GM12878 (cell line): ENCODE results near the gene PPBP. TPM values are rescaled to one million over a fixed set of nuclear protein-coding genes. Genes with fewer than 3 reads are reported as not detected.

Experiments used
- ATAC-seq: fragments of 200-7000 bp; cut with Tn5 transposase; 3 replicates; pipeline ENCODE4 v1.9.1; 2020; ENCODE audit warnings: mild to moderate bottlenecking, moderate library complexity
- BruUV-seq: library from RNA; stranded (reverse); fragments of 400-500 nt; replicated peaks from 2 replicates; lab custom pipeline; 2021; lab: Mats Ljungman, UMichigan
- CTCF ChIA-PET: fragments of 300-600 bp; sonication (Branson Sonifier 250); formaldehyde crosslinking; extraction: SDS; loops from one replicate; lab custom pipeline; 2021; ENCODE audit warnings: inconsistent platforms; lab: Yijun Ruan, JAX
- POLR2A ChIA-PET: fragments of 350-600 bp; formaldehyde crosslinking; extraction: SDS; loops from one replicate; lab custom pipeline; 2021; ENCODE audit warnings: inconsistent platforms; lab: Charles Lee
- RAD21 ChIA-PET: fragments of 300-600 bp; sonication (Branson Sonifier 250); formaldehyde crosslinking; loops from one replicate; lab custom pipeline; 2023; ENCODE audit warnings: antibody characterized with exemption; ENCODE audit not compliant: unreplicated experiment; lab: Charles Lee
- SMC1A ChIA-PET: fragments of 300-600 bp; sonication (Branson Sonifier 250); formaldehyde crosslinking; loops from one replicate; lab custom pipeline; 2023; ENCODE audit not compliant: unreplicated experiment, uncharacterized antibody; lab: Charles Lee
- DNase-seq: peaks from one replicate; pipeline ENCODE4 v3.0.0-alpha.2; 2011; ENCODE audit warnings: low read depth, low spot score
- FAIRE-seq: peaks from 3 replicates; lab custom pipeline; 2011; peaks lifted over from hg19 to GRCh38; lab: Jason Lieb, UNC
- H2AFZ ChIP-seq: 2 replicates; pipeline ENCODE4 v1.6.0; 2011; ENCODE audit warnings: low read depth, low read length, control low read depth; ENCODE audit not compliant: control insufficient read depth
- H3K27ac ChIP-seq: 2 replicates; pipeline ENCODE4 v1.5.1; 2011; ENCODE audit warnings: control low read depth; ENCODE audit not compliant: control insufficient read depth, insufficient read depth
- H3K27me3 ChIP-seq, 2 experiments: replicated peaks in 1 of 2; 2 replicates each; pipeline versions ENCODE4 v1.6.0 to v1.6.1; 2011; ENCODE audit warnings: low read length in 1 of 2; ENCODE audit not compliant: control insufficient read depth in 2 of 2, insufficient read depth in 2 of 2
- H3K36me3 ChIP-seq, 2 experiments: 2 replicates each; pipeline ENCODE4 v1.5.1; 2011; ENCODE audit warnings: low read length in 1 of 2; ENCODE audit not compliant: control insufficient read depth in 2 of 2, insufficient read depth in 2 of 2
- H3K4me1 ChIP-seq: 2 replicates; pipeline ENCODE4 v1.6.1; 2011; ENCODE audit warnings: mild to moderate bottlenecking, low read length, moderate library complexity, mixed read lengths; ENCODE audit not compliant: control insufficient read depth, insufficient read depth
- H3K4me2 ChIP-seq: 2 replicates; pipeline ENCODE4 v1.6.0; 2011; ENCODE audit warnings: control low read depth; ENCODE audit not compliant: control insufficient read depth, insufficient read depth
- H3K4me3 ChIP-seq: fragments of 200-600 bp; sonication (generic); 2 replicates; pipeline ENCODE4 v1.5.1; 2016
- H3K79me2 ChIP-seq: 2 replicates; pipeline ENCODE4 v1.6.0; 2011; ENCODE audit warnings: low read length; ENCODE audit not compliant: control insufficient read depth, insufficient read depth
- H3K9ac ChIP-seq: 2 replicates; pipeline ENCODE4 v1.8.0; 2011; ENCODE audit warnings: low read length, control low read depth, mixed read lengths; ENCODE audit not compliant: control insufficient read depth, insufficient read depth
- H3K9me3 ChIP-seq: replicated peaks from 3 replicates; pipeline ENCODE4 v1.5.1; 2011; ENCODE audit warnings: mild to moderate bottlenecking, low read length; ENCODE audit not compliant: control insufficient read depth, insufficient read depth
- H4K20me1 ChIP-seq: 2 replicates; pipeline ENCODE4 v1.6.0; 2011; ENCODE audit not compliant: control insufficient read depth, insufficient read depth
- BCLAF1 ChIP-seq: fragments of 450-650 bp; IDR thresholded peaks from 2 replicates; pipeline ENCODE4 v1.6.1; 2017; ENCODE audit warnings: antibody characterized with exemption, mild to moderate bottlenecking, moderate library complexity
- GATAD2B ChIP-seq: fragments of 450-650 bp; conservative IDR thresholded peaks from 2 replicates; pipeline ENCODE4 v1.6.1; 2017; ENCODE audit warnings: low read depth, mild to moderate bottlenecking, moderate library complexity
- ZNF217 ChIP-seq: fragments of 450-650 bp; IDR thresholded peaks from 2 replicates; pipeline ENCODE4 v1.6.1; 2017; ENCODE audit warnings: antibody characterized with exemption, mild to moderate bottlenecking
- WGBS: methylation state at CpG from one replicate; pipeline ENCODE4 v1.1.6; 2016; ENCODE audit warnings: low lambda C conversion rate; ENCODE audit not compliant: insufficient replicate concordance, insufficient coverage; ENCODE audit errors: missing lambda C conversion rate; 5-methylcytosine and 5-hydroxymethylcytosine counted together
- in situ Hi-C: fragments of 300-500 bp; cut with MboI; formaldehyde crosslinking; loops from 9 replicates; pipeline ENCODE4 v1.14.3; 2018; ENCODE audit warnings: mixed read lengths
- intact Hi-C: fragments of 100-400 bp; cut with micrococcal nuclease; formaldehyde crosslinking; loops from one replicate; pipeline ENCODE4 v1.14.2; 2022; ENCODE audit not compliant: unreplicated experiment
- polyA plus RNA-seq, 11 experiments: library from polyadenylated mRNA; depleted of rRNA in 4 of 11; unstranded in 6 of 11; stranded (reverse) in 5 of 11; fragments of >200 nt; fragmentation: Nextera tagmentation in 4 of 11; fragmentation: Illumina TruSeq in 1 of 11; extraction: Ambion mirVana in 4 of 11; extraction: Trizol in 1 of 11; gene quantifications; 1 replicate in 1 of 11; 2 replicates in 10 of 11; pipeline versions ENCODE4 v1.2.1 to v1.2.3, GENCODE V29; 2011 to 2016; ENCODE audit warnings: inconsistent platforms in 2 of 11, missing spikeins in 2 of 11, low read depth in 1 of 11
- total RNA-seq, 4 experiments: library from RNA; depleted of rRNA in 3 of 4; stranded (reverse); fragments of >200 nt in 3 of 4; fragmentation: Illumina TruSeq in 1 of 4; extraction: Trizol in 1 of 4; gene quantifications; 2 replicates each; pipeline versions ENCODE4 v1.2.1 to v1.2.3, GENCODE V29; 2013 to 2021
- TF ChIP-seq, protein P1 (sequence below): fragments of 450-650 bp; IDR thresholded peaks from 2 replicates; pipeline ENCODE4 v1.6.1; 2018; ENCODE audit warnings: mild to moderate bottlenecking, low read depth, moderate library complexity; ENCODE audit not compliant: partially characterized antibody
- TF ChIP-seq, protein P2 (sequence below): IDR thresholded peaks from 2 replicates; pipeline ENCODE4 v1.6.1; 2012; ENCODE audit warnings: low read depth, low read length, improper control_type of control experiment

PPBP gene
- total and polyA plus RNA-seq, 10 of the 15 experiments (the other 5 are each of a cell fraction or from before 2014, with no cell fraction given) = not detected

- in situ Hi-C loops (no loop called here), intact Hi-C loops (no loop called here)
- Histone ChIP-seq H3K36me3 (no peaks in the 10 kb centered on the region), H3K79me2 (no peaks in the 10 kb centered on the region), H2AFZ (no peak overlapping the region), H3K9ac (no peak overlapping the region), H3K4me2 (no peak overlapping the region), H3K27ac (no peak overlapping the region), H3K9me3 (no peaks in the 10 kb centered on the region), H4K20me1 (no peaks in the 10 kb centered on the region), H3K27me3 (no peaks in the 10 kb centered on the region), H3K4me3 (no peak overlapping the region), H3K4me1 (no peaks in the 10 kb centered on the region)
- RAD21 ChIA-PET = no interaction called here
- TF ChIP-seq BCLAF1 (no peak), ZNF217 (no peak), GATAD2B (no peak)
- TF ChIP-seq, protein P1, sequence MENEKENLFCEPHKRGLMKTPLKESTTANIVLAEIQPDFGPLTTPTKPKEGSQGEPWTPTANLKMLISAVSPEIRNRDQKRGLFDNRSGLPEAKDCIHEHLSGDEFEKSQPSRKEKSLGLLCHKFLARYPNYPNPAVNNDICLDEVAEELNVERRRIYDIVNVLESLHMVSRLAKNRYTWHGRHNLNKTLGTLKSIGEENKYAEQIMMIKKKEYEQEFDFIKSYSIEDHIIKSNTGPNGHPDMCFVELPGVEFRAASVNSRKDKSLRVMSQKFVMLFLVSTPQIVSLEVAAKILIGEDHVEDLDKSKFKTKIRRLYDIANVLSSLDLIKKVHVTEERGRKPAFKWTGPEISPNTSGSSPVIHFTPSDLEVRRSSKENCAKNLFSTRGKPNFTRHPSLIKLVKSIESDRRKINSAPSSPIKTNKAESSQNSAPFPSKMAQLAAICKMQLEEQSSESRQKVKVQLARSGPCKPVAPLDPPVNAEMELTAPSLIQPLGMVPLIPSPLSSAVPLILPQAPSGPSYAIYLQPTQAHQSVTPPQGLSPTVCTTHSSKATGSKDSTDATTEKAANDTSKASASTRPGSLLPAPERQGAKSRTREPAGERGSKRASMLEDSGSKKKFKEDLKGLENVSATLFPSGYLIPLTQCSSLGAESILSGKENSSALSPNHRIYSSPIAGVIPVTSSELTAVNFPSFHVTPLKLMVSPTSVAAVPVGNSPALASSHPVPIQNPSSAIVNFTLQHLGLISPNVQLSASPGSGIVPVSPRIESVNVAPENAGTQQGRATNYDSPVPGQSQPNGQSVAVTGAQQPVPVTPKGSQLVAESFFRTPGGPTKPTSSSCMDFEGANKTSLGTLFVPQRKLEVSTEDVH = no peak
- TF ChIP-seq, protein P2, sequence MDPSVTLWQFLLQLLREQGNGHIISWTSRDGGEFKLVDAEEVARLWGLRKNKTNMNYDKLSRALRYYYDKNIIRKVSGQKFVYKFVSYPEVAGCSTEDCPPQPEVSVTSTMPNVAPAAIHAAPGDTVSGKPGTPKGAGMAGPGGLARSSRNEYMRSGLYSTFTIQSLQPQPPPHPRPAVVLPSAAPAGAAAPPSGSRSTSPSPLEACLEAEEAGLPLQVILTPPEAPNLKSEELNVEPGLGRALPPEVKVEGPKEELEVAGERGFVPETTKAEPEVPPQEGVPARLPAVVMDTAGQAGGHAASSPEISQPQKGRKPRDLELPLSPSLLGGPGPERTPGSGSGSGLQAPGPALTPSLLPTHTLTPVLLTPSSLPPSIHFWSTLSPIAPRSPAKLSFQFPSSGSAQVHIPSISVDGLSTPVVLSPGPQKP = no peak
- DNase-seq (no peak), FAIRE-seq (no peak), ATAC-seq (no peak)
- WGBS = 25% methylated on average over 2 of the region's 2 CpGs
- CTCF ChIA-PET = no interaction called here
- SMC1A ChIA-PET = no interaction called here
- POLR2A ChIA-PET = no interaction called here
- BruUV-seq = no TSS peak
Measured at GRCh38 chr4:74023709-74024108, 35.7 kb upstream of the PPBP start.
